Natural killer cell treated with Interleukin-12 subunit alpha and Interleukin-12 subunit beta and Interleukin-15 and Interleukin-18, amount 100 ng/mL, for 72 hours (primary cell): ENCODE data around the gene JAKMIP1. TPM values are rescaled to one million over a fixed set of nuclear protein-coding genes. Genes with fewer than 3 reads are reported as not detected.
A peak's percentile ranks its signal among the peaks of the same experiment; 100 is the strongest.

Experiments
- ATAC-seq, 2 donors: fragments of 150-1000 bp; cut with Tn5 transposase in 1 of 2; sonication (Bioruptor Pico), chemical (Tn5 transposase) in 1 of 2; 2 replicates each; pipeline ENCODE4 v1.10.0; 2021
- DNase-seq: peaks from one replicate; pipeline ENCODE4 v3.0.0; 2022; ENCODE audit warnings: low spot score
- H3K27ac Mint-ChIP-seq, 2 donors: 1 replicate in 1 of 2; 2 replicates in 1 of 2; pipeline ENCODE4 v1.8.0; 2022; ENCODE audit warnings: mixed read lengths in 2 of 2, mild to moderate bottlenecking in 1 of 2, moderate library complexity in 1 of 2
- H3K27me3 Mint-ChIP-seq, 2 donors: 1 replicate in 1 of 2; 2 replicates in 1 of 2; pipeline ENCODE4 v1.8.0; 2022; ENCODE audit warnings: mixed read lengths in 2 of 2
- H3K36me3 Mint-ChIP-seq: one replicate; pipeline ENCODE4 v1.8.0; 2022; ENCODE audit warnings: mixed read lengths
- H3K4me1 Mint-ChIP-seq, 2 donors: 1 replicate in 1 of 2; 2 replicates in 1 of 2; pipeline ENCODE4 v1.8.0; 2022; ENCODE audit warnings: low read depth in 2 of 2, mixed read lengths in 2 of 2, mild to moderate bottlenecking in 1 of 2
- H3K4me3 Mint-ChIP-seq: one replicate; pipeline ENCODE4 v1.8.0; 2022; ENCODE audit warnings: mixed read lengths
- H3K9me3 Mint-ChIP-seq: 2 replicates; pipeline ENCODE4 v1.8.0; 2022; ENCODE audit warnings: mixed read lengths
- total RNA-seq, 2 donors: library from RNA; stranded (reverse); gene quantifications; one replicate each; pipeline ENCODE4 v1.2.3, GENCODE V29; 2022

The JAKMIP1 gene
- total RNA-seq: 10 to 100 TPM; 16.3 to 66.7 TPM

GRCh38 chr4:6200011-6200921, at the start of gene JAKMIP1:
Gene JAKMIP1 (minus strand): TSS chr4:6200549. CDS start chr4:6112850, 87,699 bp downstream.
- Mint-ChIP-seq H3K27ac (peak within 1 kb of the TSS; percentile 73 to 98), H3K4me3 (peak within 1 kb of the TSS; percentile 93), H3K36me3 (peaks cover 8% of the 10 kb centered on the region), H3K27me3 (peaks cover 0 to 22% of the 10 kb centered on the region in 2 donors), H3K9me3 (no peaks in the 10 kb centered on the region), H3K4me1 (peaks cover 32 to 45% of the 10 kb centered on the region in 2 donors)
- ATAC-seq: peak; percentile 69 to 86
- peak; percentile 89 for DNase-seq

DNA sequence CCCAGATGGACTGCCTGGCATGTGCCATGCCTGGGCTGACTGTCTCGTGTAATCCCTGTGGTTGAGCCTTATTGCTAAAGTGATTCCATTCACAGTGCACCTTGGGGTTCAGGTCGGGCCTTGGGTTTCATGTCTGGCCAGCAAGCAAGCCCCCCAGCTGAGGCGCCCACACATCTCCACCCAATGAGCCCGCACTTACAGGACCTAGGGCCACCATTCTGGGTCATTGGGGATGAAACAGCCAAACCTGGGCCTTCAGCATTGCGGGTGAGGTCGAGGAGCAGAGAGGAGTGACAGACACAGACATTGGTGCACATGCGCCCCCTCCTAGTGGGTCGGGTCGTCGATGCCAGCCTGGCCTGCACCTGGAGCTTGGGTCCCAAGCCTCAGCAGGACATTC, 48.0 kb upstream of the JAKMIP1 start:
- peaks cover 5 to 11% of the 10 kb centered on the region in 2 donors for H3K4me1 Mint-ChIP-seq
- no peak overlapping the region for H3K27ac Mint-ChIP-seq
- peaks cover 43 to 46% of the 10 kb centered on the region in 2 donors for H3K27me3 Mint-ChIP-seq
- DNase-seq (no peak), ATAC-seq (no peak)
- peaks cover 10% of the 10 kb centered on the region for H3K36me3 Mint-ChIP-seq
- H3K9me3 Mint-ChIP-seq: no peaks in the 10 kb centered on the region
- H3K4me3 Mint-ChIP-seq: no peak overlapping the region

DNA sequence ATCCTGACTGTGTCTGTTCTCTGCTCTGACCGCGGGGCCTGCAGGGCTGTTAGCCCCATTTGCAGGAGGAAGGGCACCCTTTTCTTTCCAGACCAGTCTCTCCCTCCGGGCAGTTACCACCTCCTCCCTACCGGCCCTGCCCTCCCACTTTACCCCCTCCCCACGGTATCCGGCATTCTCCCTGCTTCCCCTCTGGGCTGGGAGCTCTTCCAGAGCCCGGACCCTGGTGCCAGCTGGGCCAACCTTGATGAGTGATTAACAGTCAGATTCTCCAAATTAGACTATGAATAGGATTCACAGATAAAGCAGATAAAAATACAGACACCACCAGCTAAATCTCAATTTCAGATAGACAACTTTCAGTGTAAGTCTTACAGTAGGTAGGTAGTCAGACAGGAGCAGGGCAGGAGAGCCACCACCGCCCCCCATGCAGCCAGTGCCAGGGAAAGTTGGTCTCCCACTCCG, 45.9 kb upstream of the JAKMIP1 start:
- no peak overlapping the region for H3K4me3 Mint-ChIP-seq
- ATAC-seq (no peak), DNase-seq (no peak)
- no peak overlapping the region for H3K27ac Mint-ChIP-seq
- peaks cover 5 to 11% of the 10 kb centered on the region in 2 donors for H3K4me1 Mint-ChIP-seq
- H3K27me3 Mint-ChIP-seq: peaks cover 46 to 50% of the 10 kb centered on the region in 2 donors
- H3K36me3 Mint-ChIP-seq: peaks cover 10% of the 10 kb centered on the region
- no peaks in the 10 kb centered on the region for H3K9me3 Mint-ChIP-seq

DNA sequence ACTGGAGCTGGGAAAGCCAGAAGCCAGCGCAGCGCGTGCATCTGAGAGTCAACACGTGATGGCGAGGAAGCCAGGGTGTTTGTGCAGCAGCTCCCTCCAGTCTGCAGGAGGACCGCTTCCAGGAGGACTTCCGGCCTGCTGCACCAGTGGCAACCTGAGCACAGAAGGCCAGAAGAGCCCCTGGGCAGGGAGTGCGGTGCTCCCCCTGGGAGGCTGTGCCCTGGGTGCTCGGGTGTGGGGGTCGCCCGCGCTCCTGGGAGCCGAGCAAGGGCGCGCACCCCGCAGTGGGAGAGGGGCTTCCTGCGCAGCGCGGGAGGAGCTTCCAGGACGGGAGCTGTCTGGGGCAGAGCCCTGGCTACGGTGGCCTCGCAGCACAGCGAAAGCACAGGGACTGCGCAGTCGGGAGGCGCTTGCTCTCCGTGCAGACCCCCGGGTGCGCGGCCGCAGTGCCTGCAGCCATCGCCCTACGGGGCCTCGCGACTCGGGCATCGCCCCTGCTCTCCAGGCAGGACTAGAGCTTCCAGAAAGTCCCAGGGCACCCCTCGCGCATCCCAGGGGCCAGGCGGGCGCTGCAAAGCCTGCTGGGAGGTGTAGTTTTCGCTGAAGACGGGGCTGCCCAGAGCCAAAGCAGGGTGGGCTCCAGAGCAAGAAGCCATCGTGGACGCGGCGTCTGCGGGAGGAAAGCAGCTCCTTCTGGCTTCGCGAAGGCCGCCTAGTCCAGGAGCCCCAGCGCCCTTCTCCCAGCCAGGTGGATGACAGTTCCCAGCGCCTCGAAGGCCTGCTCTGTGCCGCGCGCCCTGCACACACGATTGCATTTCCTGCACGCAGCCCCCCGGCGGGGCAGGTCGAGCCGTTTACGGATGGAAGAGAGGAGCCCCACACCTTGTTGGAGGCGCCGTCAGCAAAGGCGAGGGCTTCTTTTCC, 45.2 kb upstream of the JAKMIP1 start:
- Mint-ChIP-seq H3K4me3 (no peak overlapping the region), H3K36me3 (peaks cover 10% of the 10 kb centered on the region), H3K9me3 (no peaks in the 10 kb centered on the region), H3K4me1 (peaks cover 3 to 7% of the 10 kb centered on the region in 2 donors), H3K27ac (no peak overlapping the region), H3K27me3 (peaks cover 45 to 46% of the 10 kb centered on the region in 2 donors)
- ATAC-seq (peak in 1 of 2 donors; percentile 40), DNase-seq (no peak)

GRCh38 chr4:6242271-6243029, 42.1 kb upstream of the JAKMIP1 start:
- no peak overlapping the region for H3K27ac Mint-ChIP-seq
- peaks cover 0 to 5% of the 10 kb centered on the region in 2 donors for H3K4me1 Mint-ChIP-seq
- no peak overlapping the region for H3K4me3 Mint-ChIP-seq
- H3K27me3 Mint-ChIP-seq: peaks cover 31 to 34% of the 10 kb centered on the region in 2 donors
- ATAC-seq (no peak), DNase-seq (no peak)
- H3K9me3 Mint-ChIP-seq: no peaks in the 10 kb centered on the region
- peaks cover 10% of the 10 kb centered on the region for H3K36me3 Mint-ChIP-seq

DNA sequence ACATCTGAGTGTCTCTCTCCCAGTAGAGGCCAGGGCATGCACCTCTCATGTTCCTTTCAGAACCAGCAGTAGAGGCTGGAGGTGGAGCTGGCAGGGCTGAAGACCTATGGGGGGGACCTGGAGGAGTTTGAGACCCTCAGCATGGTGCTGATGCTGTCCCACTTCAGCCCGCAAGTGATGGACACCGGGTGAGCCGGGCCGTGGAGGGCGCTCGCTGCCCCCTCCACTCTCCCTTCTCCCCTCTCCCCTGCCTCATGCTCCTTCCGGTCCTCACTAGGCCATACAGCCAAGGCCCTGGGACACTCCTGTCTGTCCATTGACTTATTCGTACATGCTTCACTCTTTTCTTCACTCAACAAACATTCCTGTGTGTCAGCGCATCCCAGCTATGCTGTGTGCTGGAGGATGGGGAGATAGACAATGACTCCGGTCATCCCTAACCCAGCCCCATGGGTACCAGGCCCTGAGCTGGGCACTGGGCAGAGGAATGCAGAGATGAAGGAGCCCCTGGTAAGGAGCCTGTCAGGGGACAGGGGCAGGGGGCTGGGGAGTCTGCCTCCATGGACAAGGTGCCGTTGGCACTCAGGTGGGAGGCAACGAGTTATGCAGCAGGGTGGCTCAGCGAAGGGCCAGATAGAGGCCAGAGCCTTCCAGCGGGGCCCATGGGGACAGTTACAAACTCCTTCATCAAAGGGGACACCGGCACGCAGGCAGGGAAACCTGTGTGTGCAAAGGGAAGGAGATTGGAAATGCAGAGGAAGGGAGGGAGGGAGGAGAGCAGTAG, 40.9 kb upstream of the JAKMIP1 start:
- Mint-ChIP-seq H3K27me3 (peaks cover 23 to 27% of the 10 kb centered on the region in 2 donors), H3K36me3 (peaks cover 10% of the 10 kb centered on the region), H3K27ac (no peak overlapping the region), H3K4me3 (no peak overlapping the region), H3K4me1 (peaks cover 0 to 5% of the 10 kb centered on the region in 2 donors), H3K9me3 (no peaks in the 10 kb centered on the region)
- ATAC-seq (no peak), DNase-seq (no peak)

- Mint-ChIP-seq H3K9me3 (no peaks in the 10 kb centered on the region), H3K27ac (no peak overlapping the region), H3K4me3 (no peak overlapping the region), H3K36me3 (peaks cover 8% of the 10 kb centered on the region), H3K4me1 (peaks cover 0 to 3% of the 10 kb centered on the region in 2 donors), H3K27me3 (peaks cover 16 to 27% of the 10 kb centered on the region in 2 donors)
- DNase-seq: no peak
- ATAC-seq: no peak
These were observed 39.6 kb upstream of the JAKMIP1 start for GRCh38 chr4:6239968-6240367.

- H3K4me3 Mint-ChIP-seq: no peak overlapping the region
- ATAC-seq (no peak), DNase-seq (no peak)
- H3K4me1 Mint-ChIP-seq: no peaks in the 10 kb centered on the region
- peaks cover 4% of the 10 kb centered on the region for H3K36me3 Mint-ChIP-seq
- H3K9me3 Mint-ChIP-seq: no peaks in the 10 kb centered on the region
- H3K27me3 Mint-ChIP-seq: peaks cover 11 to 22% of the 10 kb centered on the region in 2 donors
- no peak overlapping the region for H3K27ac Mint-ChIP-seq
These were observed 39.1 kb upstream of the JAKMIP1 start for GRCh38 chr4:6239486-6239885.

GRCh38 chr4:6236816-6237390, 36.6 kb upstream of the JAKMIP1 start:
- Mint-ChIP-seq H3K36me3 (no peaks in the 10 kb centered on the region), H3K4me1 (no peaks in the 10 kb centered on the region), H3K27me3 (peaks cover 0 to 4% of the 10 kb centered on the region in 2 donors), H3K27ac (no peak overlapping the region), H3K9me3 (no peaks in the 10 kb centered on the region), H3K4me3 (no peak overlapping the region)
- no peak for ATAC-seq
- no peak for DNase-seq

DNA sequence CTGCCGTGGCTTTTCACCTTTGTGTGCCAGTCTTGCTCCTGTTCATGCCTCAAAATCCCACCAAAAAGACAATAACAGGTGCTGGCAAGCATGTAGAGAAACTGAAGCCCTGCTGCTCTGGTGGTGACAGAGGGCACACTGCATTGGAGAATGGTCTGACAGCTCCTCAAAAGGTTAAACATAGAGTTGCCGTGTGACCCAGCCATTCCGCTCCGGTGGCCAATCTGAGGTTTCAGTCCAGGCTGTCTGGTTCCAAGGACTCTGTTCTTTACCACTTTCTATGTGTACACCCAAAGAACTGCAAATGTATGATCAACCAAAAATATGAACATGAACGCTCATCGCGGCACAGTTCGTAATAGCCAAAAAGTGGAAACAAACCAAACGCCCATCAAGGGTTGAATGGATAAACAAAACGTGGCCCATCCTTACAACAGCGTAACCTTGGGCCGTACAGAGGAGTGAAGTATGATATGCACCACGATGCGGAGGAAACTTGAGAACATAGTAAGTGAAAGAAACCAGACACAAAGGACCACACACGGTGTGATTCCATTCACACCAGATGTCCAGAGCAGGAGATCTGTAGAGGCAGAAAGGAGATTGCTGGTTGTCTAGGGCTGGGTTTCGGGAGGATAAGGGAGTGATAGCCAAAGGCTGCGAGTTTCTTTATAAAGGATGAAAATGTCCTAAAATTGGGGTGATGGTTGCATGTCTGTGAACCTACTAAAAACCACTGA, 35.7 kb upstream of the JAKMIP1 start:
- Mint-ChIP-seq H3K4me1 (no peaks in the 10 kb centered on the region), H3K4me3 (no peak overlapping the region), H3K36me3 (no peaks in the 10 kb centered on the region), H3K27ac (no peak overlapping the region), H3K9me3 (no peaks in the 10 kb centered on the region), H3K27me3 (peaks cover 0 to 4% of the 10 kb centered on the region in 2 donors)
- ATAC-seq (no peak), DNase-seq (no peak)

DNA sequence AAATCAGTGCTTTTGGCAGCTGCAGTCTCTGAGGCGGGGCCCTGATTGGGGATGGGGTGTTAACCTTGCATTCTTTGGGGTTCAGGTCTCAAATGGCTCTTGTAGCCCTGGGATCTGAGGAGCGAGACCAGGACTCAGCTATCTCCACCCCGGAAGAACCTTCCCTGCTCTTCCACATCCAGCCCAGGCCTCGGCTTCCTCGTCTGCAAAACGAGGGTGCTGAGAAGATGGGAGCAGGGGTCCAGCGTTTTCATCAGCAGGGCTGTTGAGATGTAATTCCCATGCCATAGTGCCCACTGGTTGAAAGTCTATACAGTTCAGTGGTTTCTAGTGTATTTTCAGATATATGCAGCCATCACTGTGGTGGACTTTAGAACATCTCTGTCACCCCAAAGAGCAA, 34.7 kb upstream of the JAKMIP1 start:
- no peaks in the 10 kb centered on the region for H3K36me3 Mint-ChIP-seq
- H3K9me3 Mint-ChIP-seq: no peaks in the 10 kb centered on the region
- H3K27me3 Mint-ChIP-seq: peaks cover 0 to 4% of the 10 kb centered on the region in 2 donors
- no peak for DNase-seq
- no peaks in the 10 kb centered on the region for H3K4me1 Mint-ChIP-seq
- no peak for ATAC-seq
- H3K4me3 Mint-ChIP-seq: no peak overlapping the region
- H3K27ac Mint-ChIP-seq: no peak overlapping the region

- Mint-ChIP-seq H3K27me3 (peaks cover 0 to 8% of the 10 kb centered on the region in 2 donors), H3K9me3 (no peaks in the 10 kb centered on the region), H3K4me1 (peaks cover 3% of the 10 kb centered on the region in 2 donors), H3K36me3 (no peaks in the 10 kb centered on the region), H3K4me3 (no peak overlapping the region), H3K27ac (no peak overlapping the region)
- ATAC-seq: no peak
- DNase-seq: no peak
These were observed 33.6 kb upstream of the JAKMIP1 start for GRCh38 chr4:6233929-6234328.
